ENCODE measurements around the gene CD274. TPM values are rescaled to one million over a fixed set of nuclear protein-coding genes. Genes with fewer than 3 reads are reported as not detected.

The CD274 gene
- polyA plus RNA-seq, 1 experiment, result 16.6 TPM

DNA sequence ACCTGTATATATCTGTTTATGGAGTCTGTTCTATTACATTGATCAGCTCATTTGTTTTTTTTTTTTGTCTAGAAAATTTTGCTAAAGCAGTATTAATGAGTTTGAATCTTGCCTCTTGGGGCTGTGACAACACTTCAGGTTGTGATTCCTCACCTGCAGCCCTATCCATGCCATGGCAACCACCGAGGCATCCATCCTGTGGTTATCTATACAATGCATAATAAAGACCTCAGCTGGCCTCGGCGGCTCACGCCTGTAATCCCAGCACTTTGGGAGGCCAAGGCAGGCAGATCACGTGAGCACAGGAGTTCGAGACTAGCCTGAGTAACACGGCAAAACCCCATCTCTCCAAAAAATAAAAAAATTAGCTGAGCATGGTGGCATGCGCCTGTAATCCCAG is 31.9 kb downstream of the CD274 start:
- Histone ChIP-seq H3K27me3 (ENCODE audit: control insufficient read depth, insufficient read depth, low read length) (no peaks in the 10 kb centered on the region), H3K9me3 (ENCODE audit: control insufficient read depth, insufficient read depth, low read length) (no peaks in the 10 kb centered on the region; the same call in 1 of the 2 replicates), H3K27ac (ENCODE audit: low read depth, low read length) (no peak overlapping the region), H3K4me3 (ENCODE audit: low read depth, low read length) (no peak overlapping the region)
- no peak for DNase-seq (ENCODE audit: low read depth, low spot score)
- ChIA-PET CTCF (interaction anchor here (0.6 to 1.0 kb wide), 2 partner anchors 32 to 108 kb away, joined by 3 read pairs; no protein-coding TSS in a partner anchor), POLR2A (no interaction called here)
- TF ChIP-seq, protein P1, sequence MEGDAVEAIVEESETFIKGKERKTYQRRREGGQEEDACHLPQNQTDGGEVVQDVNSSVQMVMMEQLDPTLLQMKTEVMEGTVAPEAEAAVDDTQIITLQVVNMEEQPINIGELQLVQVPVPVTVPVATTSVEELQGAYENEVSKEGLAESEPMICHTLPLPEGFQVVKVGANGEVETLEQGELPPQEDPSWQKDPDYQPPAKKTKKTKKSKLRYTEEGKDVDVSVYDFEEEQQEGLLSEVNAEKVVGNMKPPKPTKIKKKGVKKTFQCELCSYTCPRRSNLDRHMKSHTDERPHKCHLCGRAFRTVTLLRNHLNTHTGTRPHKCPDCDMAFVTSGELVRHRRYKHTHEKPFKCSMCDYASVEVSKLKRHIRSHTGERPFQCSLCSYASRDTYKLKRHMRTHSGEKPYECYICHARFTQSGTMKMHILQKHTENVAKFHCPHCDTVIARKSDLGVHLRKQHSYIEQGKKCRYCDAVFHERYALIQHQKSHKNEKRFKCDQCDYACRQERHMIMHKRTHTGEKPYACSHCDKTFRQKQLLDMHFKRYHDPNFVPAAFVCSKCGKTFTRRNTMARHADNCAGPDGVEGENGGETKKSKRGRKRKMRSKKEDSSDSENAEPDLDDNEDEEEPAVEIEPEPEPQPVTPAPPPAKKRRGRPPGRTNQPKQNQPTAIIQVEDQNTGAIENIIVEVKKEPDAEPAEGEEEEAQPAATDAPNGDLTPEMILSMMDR (IDR thresholded peaks at IDR 0.05; ENCODE audit: low read depth, low read length), result no peak

DNA sequence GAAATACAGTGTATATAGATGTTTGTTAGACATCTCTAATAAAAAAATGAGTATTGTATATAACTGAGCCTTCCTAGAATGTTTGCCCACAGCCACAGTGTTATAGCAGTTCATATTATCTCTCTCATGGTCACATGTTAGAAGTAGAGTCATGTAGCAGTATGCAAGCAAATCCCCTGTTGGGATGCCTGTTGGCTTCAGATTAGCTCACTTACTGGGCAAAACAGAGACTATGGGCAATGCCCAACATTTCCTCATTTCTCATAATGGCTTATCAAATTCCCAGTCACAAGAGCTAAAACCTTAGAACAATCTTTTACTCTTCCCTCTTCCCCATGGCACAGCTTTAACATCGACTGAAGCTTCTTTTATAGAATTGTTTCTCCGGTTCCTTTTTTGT is 33.0 kb downstream of the CD274 start:
- H3K4me3 ChIP-seq (ENCODE audit: low read depth, low read length), result no peak overlapping the region
- TF ChIP-seq, protein P1 (IDR thresholded peaks at IDR 0.05; ENCODE audit: low read depth, low read length), result no peak
- H3K27me3 ChIP-seq (ENCODE audit: control insufficient read depth, insufficient read depth, low read length), result no peaks in the 10 kb centered on the region
- ChIA-PET POLR2A (no interaction called here), CTCF (interaction anchor here (1.0 kb wide), 1 partner anchor 107 kb away, joined by 4 read pairs; no protein-coding TSS in a partner anchor)
- no peak for DNase-seq (ENCODE audit: low read depth, low spot score)
- no peaks in the 10 kb centered on the region for H3K9me3 ChIP-seq (ENCODE audit: control insufficient read depth, insufficient read depth, low read length)
- no peak overlapping the region for H3K27ac ChIP-seq (ENCODE audit: low read depth, low read length)

DNA sequence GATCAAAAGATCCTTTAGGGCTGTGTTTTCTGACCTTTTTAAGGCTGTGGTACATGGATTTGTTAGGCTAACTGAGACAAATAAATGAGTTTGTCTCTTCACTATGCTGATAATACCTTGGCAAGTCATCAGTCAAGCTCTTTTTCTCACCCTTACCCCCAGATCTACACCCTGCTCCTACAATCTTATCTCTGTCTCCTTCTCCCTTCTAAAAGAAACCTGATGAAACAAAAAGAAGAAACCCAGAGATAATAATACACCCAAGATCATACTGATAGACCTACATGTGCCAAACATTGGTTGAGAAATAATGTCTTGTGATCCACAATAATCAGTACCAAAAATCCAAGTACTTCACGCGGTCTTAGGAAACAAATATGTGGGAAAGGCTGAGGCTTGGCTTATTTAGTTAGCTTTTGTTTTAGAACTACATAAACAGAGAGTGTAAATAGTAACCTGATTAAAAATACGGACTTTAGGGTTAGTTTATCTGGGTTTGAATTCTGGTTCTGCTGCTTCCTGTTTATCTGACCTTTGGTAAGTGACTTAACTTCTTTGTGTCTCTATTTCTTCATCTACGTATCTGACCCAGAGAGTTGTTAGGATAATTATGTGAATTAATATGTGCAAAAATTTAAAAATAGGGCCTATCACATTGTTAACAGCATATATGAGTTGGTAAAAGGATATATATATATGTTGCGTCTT is 35.2 kb downstream of the CD274 start:
- TF ChIP-seq, protein P1 (IDR thresholded peaks at IDR 0.05; ENCODE audit: low read depth, low read length), result no peak
- ChIA-PET POLR2A (no interaction called here), CTCF (no interaction called here)
- no peak overlapping the region for H3K27ac ChIP-seq (ENCODE audit: low read depth, low read length)
- DNase-seq (ENCODE audit: low read depth, low spot score), result no peak
- no peak overlapping the region for H3K4me3 ChIP-seq (ENCODE audit: low read depth, low read length)
- no peaks in the 10 kb centered on the region for H3K27me3 ChIP-seq (ENCODE audit: control insufficient read depth, insufficient read depth, low read length)
- no peaks in the 10 kb centered on the region for H3K9me3 ChIP-seq (ENCODE audit: control insufficient read depth, insufficient read depth, low read length)

DNA sequence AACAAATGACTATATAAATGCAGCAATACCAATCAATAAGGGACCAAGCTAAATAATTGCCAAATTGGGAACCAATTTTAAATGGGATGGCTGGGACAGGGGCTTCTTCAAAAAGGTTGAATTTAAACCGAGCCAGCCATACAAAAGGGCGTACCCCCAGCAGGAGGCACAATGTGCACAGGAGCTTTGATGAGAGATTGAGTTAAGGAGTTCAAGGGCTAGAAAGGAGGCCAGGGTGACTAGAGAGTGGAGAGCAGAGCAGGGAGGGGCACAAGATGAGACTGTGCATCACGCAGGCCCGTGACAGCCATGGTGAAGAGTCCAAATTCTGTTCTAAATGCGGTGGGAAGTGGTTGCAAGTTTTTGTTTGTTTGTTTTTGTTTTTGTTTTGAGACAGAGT is 36.6 kb downstream of the CD274 start:
- CTCF ChIA-PET, result no interaction called here
- no peak overlapping the region for H3K4me3 ChIP-seq (ENCODE audit: low read depth, low read length)
- no peaks in the 10 kb centered on the region for H3K27me3 ChIP-seq (ENCODE audit: control insufficient read depth, insufficient read depth, low read length)
- TF ChIP-seq, protein P1 (IDR thresholded peaks at IDR 0.05; ENCODE audit: low read depth, low read length), result no peak
- POLR2A ChIA-PET, result no interaction called here
- no peak for DNase-seq (ENCODE audit: low read depth, low spot score)
- no peak overlapping the region for H3K27ac ChIP-seq (ENCODE audit: low read depth, low read length)
- H3K9me3 ChIP-seq (ENCODE audit: control insufficient read depth, insufficient read depth, low read length), result no peaks in the 10 kb centered on the region

DNA sequence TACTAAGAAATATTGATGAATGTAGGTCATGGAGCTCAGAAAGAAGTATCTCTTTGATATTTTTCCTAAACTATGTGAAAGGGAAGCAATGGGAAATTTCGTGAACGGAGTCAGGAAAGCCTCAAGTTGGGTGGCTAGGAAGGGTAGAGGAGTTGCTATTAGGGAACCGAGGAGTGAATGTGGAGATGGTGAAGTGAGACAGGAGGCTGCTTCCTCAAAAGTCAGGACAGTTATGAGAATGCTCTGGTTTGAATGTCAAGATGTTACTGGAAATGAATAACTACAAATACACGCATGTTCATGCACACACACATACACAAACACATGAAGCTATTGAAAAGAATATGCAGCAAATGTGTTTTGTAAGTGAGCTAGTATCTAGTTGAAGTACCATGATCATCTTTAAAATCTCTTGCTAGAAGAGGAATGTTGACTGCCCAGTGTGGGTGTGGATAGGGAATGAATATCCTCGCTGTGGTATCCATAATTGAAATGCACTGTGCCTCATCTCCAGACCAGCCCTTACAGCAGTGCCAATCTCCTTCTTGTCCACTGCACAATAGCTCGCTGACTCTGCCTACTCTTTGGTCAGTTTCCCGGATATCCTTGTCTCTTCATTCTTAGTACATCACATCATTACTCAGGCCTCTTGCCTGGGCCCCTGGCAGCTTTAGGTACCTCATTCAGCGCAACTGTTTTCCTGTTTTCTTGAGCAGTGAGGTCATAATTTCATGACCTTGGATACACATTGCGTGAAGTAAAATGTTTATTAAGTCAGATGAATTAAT is 38.1 kb downstream of the CD274 start:
- no peak for DNase-seq (ENCODE audit: low read depth, low spot score)
- H3K27ac ChIP-seq (ENCODE audit: low read depth, low read length), result no peak overlapping the region
- no peaks in the 10 kb centered on the region for H3K27me3 ChIP-seq (ENCODE audit: control insufficient read depth, insufficient read depth, low read length)
- TF ChIP-seq, protein P1 (IDR thresholded peaks at IDR 0.05; ENCODE audit: low read depth, low read length), result no peak
- ChIA-PET POLR2A (no interaction called here), CTCF (interaction anchor here (0.6 to 1.0 kb wide), 3 partner anchors 8 to 112 kb away, joined by 3 read pairs; no protein-coding TSS in a partner anchor)
- no peak overlapping the region for H3K4me3 ChIP-seq (ENCODE audit: low read depth, low read length)
- H3K9me3 ChIP-seq (ENCODE audit: control insufficient read depth, insufficient read depth, low read length), result no peaks in the 10 kb centered on the region
